Large intestine (tissue), 3 donors: ENCODE measurements around the gene TMEM185B. TPM values are rescaled to one million over a fixed set of nuclear protein-coding genes. Genes with fewer than 3 reads are reported as not detected.
A peak's percentile ranks its signal among the peaks of the same experiment; 100 is the strongest.

Experiments used
- DNase-seq, 2 donors: peaks; one replicate each; pipeline versions ENCODE4 v3.0.0 to v3.0.0-alpha.2; 2013
- H3K27ac ChIP-seq: one replicate; pipeline ENCODE4 v1.5.1; 2013; ENCODE audit warnings: low read length
- H3K27me3 ChIP-seq: 2 replicates; pipeline ENCODE4 v1.6.1; 2013; ENCODE audit warnings: low read length; ENCODE audit not compliant: control insufficient read depth, insufficient read depth
- H3K36me3 ChIP-seq: 2 replicates; pipeline ENCODE4 v1.6.1; 2013; ENCODE audit warnings: low read length; ENCODE audit not compliant: control insufficient read depth, insufficient read depth
- H3K4me1 ChIP-seq: one replicate; pipeline ENCODE4 v1.6.1; 2013; ENCODE audit warnings: low read length; ENCODE audit not compliant: control insufficient read depth, insufficient read depth
- H3K4me3 ChIP-seq: one replicate; pipeline ENCODE4 v1.5.1; 2013; ENCODE audit warnings: low read length
- H3K9me3 ChIP-seq: one replicate; pipeline ENCODE4 v1.6.1; 2013; ENCODE audit warnings: mild to moderate bottlenecking, low read depth, low read length, moderate library complexity; ENCODE audit not compliant: control insufficient read depth
- WGBS: methylation state at CpG from one replicate; pipeline ENCODE4 v1.1.5; 2013; ENCODE audit warnings: low lambda C conversion rate; ENCODE audit not compliant: insufficient coverage; 5-methylcytosine and 5-hydroxymethylcytosine counted together
- polyA plus RNA-seq: library from polyadenylated mRNA; unstranded; fragments of 120-200 nt; gene quantifications from one replicate; pipeline ENCODE4 v1.2.1, GENCODE V29; 2013

Gene TMEM185B
- polyA plus RNA-seq, 1 donor, result 26.2 TPM

DNA sequence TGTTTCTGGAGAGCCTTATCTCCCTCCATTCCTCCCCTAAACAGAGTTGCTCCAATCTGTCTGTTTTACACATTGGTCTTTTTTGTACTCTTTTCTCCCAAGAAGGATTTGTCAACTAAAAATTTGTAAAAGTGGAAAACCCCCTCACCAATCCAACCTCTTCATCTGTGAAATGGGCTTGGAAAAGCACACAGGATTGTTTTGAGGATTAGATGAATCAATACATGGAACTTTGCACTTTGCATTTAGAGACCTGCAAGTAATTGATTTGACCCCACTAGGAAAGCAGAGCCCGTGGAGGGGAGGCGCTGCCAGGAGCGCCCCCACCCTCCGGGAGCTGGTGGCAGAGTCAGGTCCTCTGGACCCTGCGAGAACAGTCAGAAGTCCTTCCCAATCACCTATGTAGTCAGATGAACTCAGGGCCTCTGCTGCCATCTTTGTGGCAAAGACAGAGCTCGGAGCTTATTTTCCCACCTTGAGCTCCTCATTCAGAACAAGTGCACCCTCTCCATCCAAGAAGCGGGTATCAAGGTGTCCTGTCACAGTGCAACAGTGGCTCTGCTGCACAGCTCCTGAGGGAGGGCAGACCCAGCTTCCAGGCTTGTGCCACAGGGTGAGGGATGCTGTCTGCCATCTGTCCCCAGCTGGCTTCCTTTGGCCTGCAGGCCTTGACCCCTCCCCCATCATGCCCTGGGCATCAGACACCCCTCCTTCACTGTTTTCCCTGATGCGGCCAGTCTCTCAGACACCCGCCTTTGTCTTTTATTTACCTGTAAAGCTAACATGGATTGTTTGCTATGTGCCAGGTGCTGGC is 1.7 kb upstream of the TMEM185B start:
- Histone ChIP-seq H3K27ac (no peak overlapping the region), H3K36me3 (peaks cover 6% of the 10 kb centered on the region), H3K9me3 (peaks cover 7% of the 10 kb centered on the region), H3K4me3 (no peak overlapping the region), H3K4me1 (peaks cover 22% of the 10 kb centered on the region), H3K27me3 (no peaks in the 10 kb centered on the region)
- no peak for DNase-seq
- WGBS, result no CpG with 5 or more reads among the region's 9 CpGs

DNA sequence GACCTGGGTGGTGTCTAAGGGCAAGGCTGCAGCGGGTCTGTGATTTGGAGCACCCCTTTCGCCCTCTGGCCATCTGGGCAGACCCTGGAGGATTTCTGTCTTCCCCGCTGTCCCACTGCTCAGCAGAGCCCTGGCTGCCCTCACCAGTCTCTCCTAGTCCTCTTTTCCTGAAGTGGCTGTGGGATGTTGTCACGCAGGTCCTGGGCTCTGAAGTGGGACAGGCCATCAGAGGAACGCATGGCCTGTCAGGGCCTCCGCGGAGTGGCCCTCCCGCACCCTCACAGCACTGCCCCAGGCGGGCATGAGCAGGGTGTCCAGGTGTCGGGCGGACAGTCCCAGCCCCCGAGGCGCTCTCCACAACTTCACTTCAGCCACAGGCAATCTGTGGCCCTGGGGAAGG is 1.1 kb upstream of the TMEM185B start:
- DNase-seq, result no peak

DNA sequence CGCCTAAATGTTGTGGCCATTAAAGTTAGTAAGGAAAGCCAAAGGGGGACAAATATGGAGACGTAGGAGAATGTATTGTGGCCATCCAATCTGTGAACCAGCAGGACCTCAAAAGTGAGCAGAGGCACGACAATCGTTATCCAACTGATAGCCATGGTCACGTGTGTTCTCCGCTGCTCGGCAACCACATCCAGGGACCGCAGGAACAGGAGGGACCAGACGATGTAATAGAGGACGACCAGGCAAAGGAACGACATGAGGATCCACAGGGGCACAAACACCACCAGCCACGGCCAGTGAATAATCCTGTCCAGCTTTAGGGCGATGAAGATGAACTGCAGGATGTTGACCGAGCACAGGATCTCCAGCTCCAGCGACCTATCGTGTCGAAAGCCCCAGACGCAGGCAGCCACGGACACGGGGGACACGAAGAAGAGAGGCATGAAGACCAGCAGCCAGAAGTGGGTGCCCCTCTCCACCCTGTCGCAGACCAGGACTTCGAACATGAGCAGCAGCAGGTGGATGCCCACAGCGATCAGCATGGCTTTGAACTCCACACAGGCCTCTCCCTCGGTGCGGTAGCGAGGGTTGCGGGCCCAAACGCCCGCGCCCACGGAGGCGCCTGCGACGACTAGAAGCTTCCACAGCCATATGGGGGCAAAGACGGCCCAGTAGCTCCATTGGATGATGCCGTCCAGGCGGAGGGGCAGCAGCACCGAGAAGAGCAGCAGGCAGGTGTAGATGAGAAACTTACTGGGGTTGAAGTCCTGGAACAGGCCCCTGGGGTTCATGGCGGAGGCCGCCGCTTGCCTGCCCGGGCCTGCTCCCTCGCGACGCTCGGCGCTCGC is 790 bp downstream of the TMEM185B start:
- H3K4me3 ChIP-seq, result peak overlapping the region; percentile 30
- peaks cover 19% of the 10 kb centered on the region for H3K4me1 ChIP-seq
- no peaks in the 10 kb centered on the region for H3K27me3 ChIP-seq
- 100% methylated on average over 4 of the region's 49 CpGs for WGBS
- DNase-seq, result no peak
- H3K36me3 ChIP-seq, result peaks cover 23% of the 10 kb centered on the region
- peaks cover 13% of the 10 kb centered on the region for H3K9me3 ChIP-seq
- H3K27ac ChIP-seq, result peak overlapping the region; percentile 40

More for the DNA sequence above, 1.1 kb upstream of the TMEM185B start:
- no CpG with 5 or more reads among the region's 13 CpGs for WGBS
- peak overlapping the region; percentile 59 for H3K4me3 ChIP-seq
- peak overlapping the region; percentile 90 for H3K27ac ChIP-seq
- H3K36me3 ChIP-seq, result peaks cover 13% of the 10 kb centered on the region
- no peaks in the 10 kb centered on the region for H3K27me3 ChIP-seq
- H3K9me3 ChIP-seq, result peaks cover 7% of the 10 kb centered on the region
- peaks cover 20% of the 10 kb centered on the region for H3K4me1 ChIP-seq

DNA sequence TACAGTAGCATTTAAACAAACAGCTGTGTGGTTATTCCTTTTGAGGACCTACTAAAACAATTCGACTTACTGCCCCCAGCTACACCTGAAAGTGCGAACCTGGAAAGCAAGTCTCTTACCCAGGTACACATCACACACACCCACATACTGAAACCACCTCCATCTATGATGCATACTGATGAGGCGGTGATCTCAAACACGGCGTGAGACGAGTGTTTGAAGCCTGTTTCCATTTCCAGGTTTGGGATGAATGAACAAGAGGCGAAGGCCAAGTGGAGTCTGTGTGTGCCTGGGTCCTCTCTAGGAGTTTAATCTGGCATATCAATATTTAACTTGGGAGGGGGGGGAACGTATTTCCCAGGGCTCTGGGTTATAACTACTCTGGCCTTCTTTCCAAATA is 1.6 kb downstream of the TMEM185B start:
- no peak overlapping the region for H3K4me3 ChIP-seq
- H3K27ac ChIP-seq, result no peak overlapping the region
- H3K4me1 ChIP-seq, result peaks cover 17% of the 10 kb centered on the region
- WGBS, result no CpG with 5 or more reads among the region's 8 CpGs
- H3K27me3 ChIP-seq, result no peaks in the 10 kb centered on the region
- DNase-seq, result no peak
- H3K36me3 ChIP-seq, result peaks cover 23% of the 10 kb centered on the region
- peaks cover 14% of the 10 kb centered on the region for H3K9me3 ChIP-seq

DNA sequence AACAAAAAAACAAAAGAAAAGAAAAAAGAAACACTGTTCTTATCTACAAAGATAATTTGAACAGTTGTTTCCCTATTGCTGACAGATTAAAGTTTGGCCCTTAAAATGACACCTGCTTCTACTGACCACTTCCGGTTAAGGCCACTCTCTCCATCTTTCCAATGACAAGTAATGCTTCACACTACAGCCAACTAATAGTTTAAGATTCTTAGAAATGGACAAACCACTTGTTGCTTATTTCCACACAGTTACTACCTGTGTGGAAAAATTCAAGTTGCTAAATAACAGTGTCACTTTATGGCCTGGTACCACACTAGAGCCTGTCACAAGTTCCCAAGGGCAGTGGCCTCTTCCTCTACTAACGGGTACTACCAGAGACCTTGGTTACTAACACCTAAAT is 2.4 kb downstream of the TMEM185B start:
- no peak for DNase-seq
- Histone ChIP-seq H3K4me1 (peaks cover 17% of the 10 kb centered on the region), H3K27me3 (no peaks in the 10 kb centered on the region), H3K36me3 (peaks cover 23% of the 10 kb centered on the region), H3K9me3 (peaks cover 22% of the 10 kb centered on the region), H3K4me3 (no peak overlapping the region), H3K27ac (no peak overlapping the region)
- no CpG with 5 or more reads among the region's 2 CpGs for WGBS

DNA sequence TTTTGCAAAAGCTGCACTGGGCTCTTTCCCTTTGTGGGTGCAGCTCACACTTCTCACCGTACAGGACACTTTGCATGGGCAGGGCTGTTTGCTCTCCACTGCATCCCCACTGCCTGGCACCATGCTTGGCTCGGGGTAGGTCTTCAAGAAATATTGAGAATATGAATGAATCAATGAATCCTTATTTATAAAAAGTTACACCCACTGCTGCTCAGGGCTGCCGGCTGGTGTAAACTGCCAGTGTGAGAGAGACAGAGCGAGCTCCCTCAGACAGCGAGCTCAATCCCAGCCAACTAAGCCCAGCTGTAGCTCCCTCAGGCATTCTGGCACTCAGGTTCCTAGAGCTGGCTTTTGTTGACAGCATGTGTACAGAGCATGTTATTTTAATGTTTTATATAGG is 3.4 kb downstream of the TMEM185B start:
- no CpG with 5 or more reads among the region's 5 CpGs for WGBS
- H3K4me1 ChIP-seq, result peaks cover 17% of the 10 kb centered on the region
- peaks cover 27% of the 10 kb centered on the region for H3K9me3 ChIP-seq
- no peak overlapping the region for H3K27ac ChIP-seq
- DNase-seq, result no peak
- no peak overlapping the region for H3K4me3 ChIP-seq
- no peaks in the 10 kb centered on the region for H3K27me3 ChIP-seq
- H3K36me3 ChIP-seq, result peaks cover 23% of the 10 kb centered on the region

DNA sequence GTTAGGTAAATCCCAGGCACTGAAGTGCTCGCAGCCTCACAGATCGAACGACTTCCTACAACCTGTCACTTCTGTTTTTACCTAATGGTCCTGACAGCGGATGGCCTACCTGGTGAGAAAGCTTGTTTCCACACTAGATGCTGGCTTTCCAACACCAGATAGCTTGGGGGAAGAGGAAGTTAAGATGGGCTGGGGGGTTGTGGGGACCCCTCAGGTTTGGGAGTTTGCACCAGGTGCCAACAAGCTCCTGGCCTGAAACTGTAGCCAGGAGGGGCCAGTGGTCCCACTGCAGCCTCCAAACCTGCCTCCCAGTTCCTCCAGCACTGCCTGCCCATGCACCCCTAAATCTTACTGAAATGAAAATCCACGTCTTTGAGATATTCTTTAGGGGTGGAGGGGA is 3.9 kb downstream of the TMEM185B start:
- WGBS, result 95% methylated on average over 3 of the region's 5 CpGs
- Histone ChIP-seq H3K4me1 (peaks cover 14% of the 10 kb centered on the region), H3K36me3 (peaks cover 23% of the 10 kb centered on the region), H3K27me3 (no peaks in the 10 kb centered on the region), H3K4me3 (no peak overlapping the region), H3K9me3 (peaks cover 27% of the 10 kb centered on the region), H3K27ac (no peak overlapping the region)
- DNase-seq, result no peak

DNA sequence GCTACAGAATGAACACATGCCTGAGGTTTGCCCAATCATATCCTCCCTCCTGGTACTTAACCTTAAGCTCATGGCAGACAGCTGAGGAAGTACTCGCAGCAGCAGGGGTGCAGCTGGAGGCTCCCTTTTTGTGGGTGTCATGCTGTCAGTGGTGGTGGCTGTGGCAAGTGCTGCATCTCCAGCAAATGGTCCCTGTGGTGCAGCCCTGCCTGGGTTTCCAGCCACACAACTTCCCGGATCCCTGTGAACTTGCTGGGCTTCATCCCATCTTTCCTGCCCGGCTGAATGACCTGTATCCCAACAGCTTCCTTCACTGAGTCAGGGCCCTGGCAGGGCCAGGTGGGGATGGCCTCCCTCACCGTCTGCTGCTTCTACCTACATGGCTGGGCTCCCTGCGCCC is 5.0 kb downstream of the TMEM185B start:
- no CpG with 5 or more reads among the region's 5 CpGs for WGBS
- Histone ChIP-seq H3K9me3 (peaks cover 27% of the 10 kb centered on the region), H3K4me1 (peaks cover 8% of the 10 kb centered on the region), H3K27me3 (no peaks in the 10 kb centered on the region), H3K27ac (no peak overlapping the region), H3K4me3 (no peak overlapping the region), H3K36me3 (peaks cover 23% of the 10 kb centered on the region)
- no peak for DNase-seq

DNA sequence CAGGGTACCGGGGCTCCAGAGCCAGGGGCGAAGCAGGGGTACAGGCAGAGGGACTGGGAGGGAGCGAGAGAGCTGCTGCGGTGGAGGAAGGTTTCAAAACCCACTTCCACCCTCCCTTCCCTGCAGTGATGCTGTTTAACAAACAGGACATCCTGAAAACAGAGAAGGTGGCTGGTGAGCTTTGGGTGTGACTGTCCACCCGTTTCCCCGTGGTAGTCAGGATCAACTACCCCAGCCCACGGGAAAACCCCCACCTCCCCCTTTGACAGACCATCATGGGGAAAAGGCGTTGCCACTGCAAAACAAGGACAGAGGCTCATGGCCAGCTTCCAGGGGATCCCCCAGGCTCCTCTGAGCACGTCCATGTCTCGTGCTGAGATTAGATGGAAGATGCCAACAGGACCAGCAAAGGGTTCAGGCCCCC is 12.9 kb downstream of the TMEM185B start:
- Histone ChIP-seq H3K27me3 (no peaks in the 10 kb centered on the region), H3K36me3 (no peaks in the 10 kb centered on the region), H3K4me3 (no peak overlapping the region), H3K9me3 (no peaks in the 10 kb centered on the region), H3K4me1 (no peaks in the 10 kb centered on the region), H3K27ac (no peak overlapping the region)
- DNase-seq, result no peak
- WGBS, result no CpG with 5 or more reads among the region's 10 CpGs

DNA sequence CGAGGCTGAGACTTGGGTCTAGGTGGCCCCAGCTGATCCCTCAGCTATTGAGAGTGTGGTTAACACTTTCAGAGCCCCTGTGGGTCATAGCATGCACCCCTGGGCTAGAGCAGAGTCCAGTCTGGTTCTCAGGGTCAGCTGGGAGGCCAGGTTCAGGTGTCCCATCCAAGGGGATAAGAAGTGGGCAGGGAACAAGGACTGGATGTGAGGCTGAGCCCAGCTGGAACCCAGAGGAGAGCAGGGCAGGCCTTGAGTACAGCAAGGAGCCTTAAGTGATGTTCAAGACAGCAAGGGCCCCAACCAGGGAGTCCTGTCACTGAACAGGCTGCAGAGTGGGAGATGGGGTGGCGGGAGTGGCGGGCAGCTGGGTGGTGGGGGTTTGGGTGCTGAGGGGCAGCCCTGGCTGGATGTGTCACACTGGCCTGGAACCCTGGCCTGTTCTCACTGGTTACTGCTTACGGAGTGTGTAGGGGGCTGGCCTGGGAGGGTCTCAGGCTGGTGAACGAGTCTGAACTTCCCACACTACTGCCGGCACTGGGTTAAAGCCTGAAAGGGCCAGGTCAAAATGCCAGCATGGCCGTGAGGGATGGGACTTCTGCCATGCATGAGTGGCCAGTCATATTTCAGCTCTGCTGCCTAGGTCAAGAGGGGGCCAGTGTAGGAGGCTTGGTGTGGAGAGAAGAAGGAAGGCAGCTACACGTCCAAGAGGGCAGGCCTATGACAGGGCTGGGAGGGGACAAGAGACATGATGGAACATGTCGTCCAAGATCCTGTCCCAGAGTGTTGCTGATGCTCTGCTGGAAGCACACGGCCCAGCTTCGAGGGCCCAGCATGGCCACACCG is 13.6 kb downstream of the TMEM185B start:
- H3K4me1 ChIP-seq, result no peaks in the 10 kb centered on the region
- H3K4me3 ChIP-seq, result no peak overlapping the region
- no peak for DNase-seq
- no peaks in the 10 kb centered on the region for H3K36me3 ChIP-seq
- WGBS, result no CpG with 5 or more reads among the region's 12 CpGs
- no peaks in the 10 kb centered on the region for H3K27me3 ChIP-seq
- no peak overlapping the region for H3K27ac ChIP-seq
- H3K9me3 ChIP-seq, result no peaks in the 10 kb centered on the region
